Sigmoid colon (tissue), 7 donors: Measurements from ENCODE around the gene ADA. TPM values are rescaled to one million over a fixed set of nuclear protein-coding genes. Genes with fewer than 3 reads are reported as not detected.
A peak's percentile ranks its signal among the peaks of the same experiment; 100 is the strongest.

Source experiments
- DNase-seq: peaks from one replicate; pipeline ENCODE4 v3.0.0-alpha.2; 2019
- H3K27ac ChIP-seq, 4 donors: fragments of 200-600 bp; sonication (generic); one replicate each; pipeline ENCODE4 v1.5.1; 2016 to 2019; ENCODE audit warnings: mild to moderate bottlenecking in 1 of 4
- H3K27me3 ChIP-seq, 3 donors: fragments of 200-600 bp; sonication (generic); one replicate each; pipeline ENCODE4 v1.5.1; 2019; ENCODE audit warnings: mild to moderate bottlenecking in 1 of 3
- H3K36me3 ChIP-seq, 4 donors: fragments of 200-600 bp; sonication (generic); one replicate each; pipeline ENCODE4 v1.5.1; 2016 to 2019
- H3K4me1 ChIP-seq, 4 donors: fragments of 200-600 bp; sonication (generic); one replicate each; pipeline ENCODE4 v1.5.1; 2017 to 2019
- H3K4me3 ChIP-seq, 4 donors: fragments of 200-600 bp; sonication (generic); one replicate each; pipeline ENCODE4 v1.5.1; 2017 to 2019; ENCODE audit warnings: mild to moderate bottlenecking in 2 of 4, moderate library complexity in 1 of 4
- H3K9me3 ChIP-seq, 4 donors: fragments of 200-600 bp in 3 of 4; sonication (generic) in 3 of 4; one replicate each; pipeline versions ENCODE4 v1.5.1 to v1.6.1; 2013 to 2019
- CTCF ChIP-seq, 4 experiments: fragments of 450-650 bp in 3 of 4; fragments of 200-600 bp in 1 of 4; IDR thresholded peaks; one replicate each; pipeline ENCODE4 v1.5.1; 2016 to 2019; ENCODE audit warnings: antibody characterized with exemption in 4 of 4, mild to moderate bottlenecking in 3 of 4, moderate library complexity in 2 of 4
- EP300 ChIP-seq, 4 donors: sonication (generic); formaldehyde crosslinking; IDR thresholded peaks; one replicate each; pipeline ENCODE4 v1.6.1; 2017; ENCODE audit warnings: antibody characterized with exemption in 4 of 4
- POLR2A ChIP-seq, 2 donors: fragments of 450-650 bp; IDR thresholded peaks; one replicate each; pipeline ENCODE4 v1.6.1; 2016; ENCODE audit warnings: antibody characterized with exemption in 2 of 2, mild to moderate bottlenecking in 2 of 2, moderate library complexity in 2 of 2
- POLR2AphosphoS5 ChIP-seq, 4 donors: sonication (generic); formaldehyde crosslinking; IDR thresholded peaks; one replicate each; pipeline ENCODE4 v1.6.1; 2017; ENCODE audit warnings: antibody characterized with exemption in 4 of 4
- WGBS, 2 donors: extraction: QIAGEN DNeasy Blood & Tissue Kit; methylation state at CpG; one replicate each; pipeline ENCODE4 v1.1.7; 2013; 5-methylcytosine and 5-hydroxymethylcytosine counted together
- intact Hi-C: fragments of 100-400 bp; cut with DNase I; formaldehyde crosslinking; loops from one replicate; pipeline ENCODE4 v1.15.1; 2023
- polyA plus RNA-seq, 3 donors: library from polyadenylated mRNA; stranded (reverse); fragments of 200-250 nt; gene quantifications; one replicate each; pipeline ENCODE4 v1.2.3, GENCODE V29; 2013
- total RNA-seq, 4 donors: library from RNA; depleted of rRNA; stranded (reverse); fragments of >200 nt; gene quantifications; one replicate each; pipeline ENCODE4 v1.1.0, GENCODE V29; 2016
- donor health status: healthy with polysubstance abuse.
- donor health status: Bipolar disorder and iron deficiency.
- donor health status: healthy.

Gene ADA
- total and polyA plus RNA-seq, 7 donors = 2.5 to 17.1 (median 11.1) TPM

- Histone ChIP-seq H3K27ac (peak overlapping the region; percentile 70 to 77 (median 75)), H3K4me3 (no peak overlapping the region), H3K9me3 (no peaks in the 10 kb centered on the region), H3K36me3 (no peaks in the 10 kb centered on the region), H3K27me3 (no peaks in the 10 kb centered on the region), H3K4me1 (peaks cover 0 to 48% (median 34%) of the 10 kb centered on the region in 4 donors)
- WGBS, 2 donors = 58 to 83% methylated on average over 7 of the region's 7 CpGs
- no peak for DNase-seq
- no peak for TF ChIP-seq EP300 (IDR thresholded peaks at IDR 0.05)
- no peak for TF ChIP-seq POLR2AphosphoS5 (IDR thresholded peaks at IDR 0.05)
- intact Hi-C loops = no loop called here
Observed at GRCh38 chr20:44644667-44645131, 6.8 kb downstream of the ADA start.

DNA sequence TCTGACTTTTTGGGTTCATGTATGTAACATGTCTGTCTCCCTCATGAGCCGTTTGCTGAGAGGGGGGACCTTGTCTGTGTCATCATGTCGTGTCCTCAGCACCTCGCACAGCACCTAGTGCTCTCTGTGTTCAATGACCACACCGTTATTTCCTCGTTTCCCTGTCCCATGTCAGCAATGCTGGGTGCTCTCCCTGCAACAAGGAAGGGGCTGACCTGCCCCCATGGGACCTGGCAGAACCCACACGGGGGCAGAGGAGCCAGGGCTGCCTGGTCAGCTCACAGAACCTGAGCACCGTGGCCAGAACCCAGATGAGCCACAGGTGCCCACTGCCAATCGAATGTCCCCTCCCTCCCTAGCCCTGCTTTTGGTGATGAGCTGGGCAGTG lies 7.3 kb downstream of the ADA start:
- 79 to 83% methylated on average over 8 of the region's 8 CpGs for WGBS, 2 donors
- Histone ChIP-seq H3K36me3 (no peaks in the 10 kb centered on the region), H3K9me3 (no peaks in the 10 kb centered on the region), H3K27me3 (no peaks in the 10 kb centered on the region), H3K4me3 (no peak overlapping the region), H3K27ac (peak overlapping the region; percentile 70 to 77 (median 75)), H3K4me1 (peaks cover 0 to 46% (median 34%) of the 10 kb centered on the region in 4 donors)
- intact Hi-C loops = no loop called here
- no peak for DNase-seq
- no peak for TF ChIP-seq CTCF (IDR thresholded peaks at IDR 0.05)
- no peak for TF ChIP-seq POLR2AphosphoS5 (IDR thresholded peaks at IDR 0.05)
- no peak for TF ChIP-seq EP300 (IDR thresholded peaks at IDR 0.05)
- no peak for TF ChIP-seq POLR2A (IDR thresholded peaks at IDR 0.05)

- no peaks in the 10 kb centered on the region for H3K27me3 ChIP-seq
- intact Hi-C loops = no loop called here
- no peak overlapping the region for H3K4me3 ChIP-seq
- no peaks in the 10 kb centered on the region for H3K36me3 ChIP-seq
- H3K27ac ChIP-seq = peak overlapping the region; percentile 70 to 77 (median 75)
- peaks cover 0 to 44% (median 33%) of the 10 kb centered on the region in 4 donors for H3K4me1 ChIP-seq
- peak; percentile 83 for DNase-seq
- H3K9me3 ChIP-seq = no peaks in the 10 kb centered on the region
- TF ChIP-seq POLR2AphosphoS5 (IDR thresholded peaks at IDR 0.05) (peak in 2 of 4 donors; percentile 27 to 65), CTCF (IDR thresholded peaks at IDR 0.05) (no peak)
- 57 to 62% methylated on average over 16 of the region's 16 CpGs for WGBS, 2 donors
Observed at GRCh38 chr20:44643596-44644229, 7.8 kb downstream of the ADA start.

DNA sequence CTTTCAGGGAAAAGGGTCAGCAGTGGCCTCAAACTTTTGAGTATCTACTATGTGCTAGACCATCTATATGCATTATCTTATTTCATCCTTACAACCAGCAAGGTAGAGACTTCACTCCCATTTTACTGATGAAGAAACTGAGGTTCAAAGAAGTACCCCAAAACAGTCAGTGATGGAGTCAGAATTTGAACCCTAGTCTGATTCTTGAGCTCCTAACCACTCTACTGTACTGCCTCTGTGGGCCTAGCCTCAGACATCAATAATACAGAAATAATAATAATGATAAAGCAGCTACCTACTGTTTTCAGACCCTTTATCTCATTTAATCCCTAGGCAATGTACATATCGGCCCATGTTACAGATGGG lies 8.4 kb downstream of the ADA start:
- DNase-seq = no peak
- H3K4me3 ChIP-seq = no peak overlapping the region
- 82% methylated on average over 1 of the region's 1 CpG for WGBS, 2 donors
- intact Hi-C loops = no loop called here
- TF ChIP-seq POLR2A (IDR thresholded peaks at IDR 0.05) (no peak), POLR2AphosphoS5 (IDR thresholded peaks at IDR 0.05) (no peak), CTCF (IDR thresholded peaks at IDR 0.05) (no peak), EP300 (IDR thresholded peaks at IDR 0.05) (no peak)
- peaks cover 0 to 44% (median 33%) of the 10 kb centered on the region in 4 donors for H3K4me1 ChIP-seq
- H3K36me3 ChIP-seq = no peaks in the 10 kb centered on the region
- peak overlapping the region; percentile 70 to 77 (median 75) for H3K27ac ChIP-seq
- no peaks in the 10 kb centered on the region for H3K27me3 ChIP-seq
- no peaks in the 10 kb centered on the region for H3K9me3 ChIP-seq

- peak overlapping the region in 3 of 4 donors; percentile 4 to 29 (median 20) for H3K4me3 ChIP-seq
- H3K36me3 ChIP-seq = no peaks in the 10 kb centered on the region
- no peaks in the 10 kb centered on the region for H3K27me3 ChIP-seq
- peaks cover 0 to 44% (median 33%) of the 10 kb centered on the region in 4 donors for H3K4me1 ChIP-seq
- no peaks in the 10 kb centered on the region for H3K9me3 ChIP-seq
- H3K27ac ChIP-seq = peak overlapping the region; percentile 70 to 77 (median 75)
- 16 to 20% methylated on average over 17 of the region's 17 CpGs for WGBS, 2 donors
- TF ChIP-seq POLR2A (IDR thresholded peaks at IDR 0.05) (no peak), EP300 (IDR thresholded peaks at IDR 0.05) (peak in 1 of 4 donors; percentile 1), POLR2AphosphoS5 (IDR thresholded peaks at IDR 0.05) (peak in 3 of 4 donors; percentile 19 to 43 (median 23))
- intact Hi-C loops = no loop called here
- DNase-seq = peak; percentile 90
Observed at GRCh38 chr20:44642203-44643153, 9.0 kb downstream of the ADA start.
